ENCODE measurements around the gene RHBDD1.

RHBDD1 gene

DNA sequence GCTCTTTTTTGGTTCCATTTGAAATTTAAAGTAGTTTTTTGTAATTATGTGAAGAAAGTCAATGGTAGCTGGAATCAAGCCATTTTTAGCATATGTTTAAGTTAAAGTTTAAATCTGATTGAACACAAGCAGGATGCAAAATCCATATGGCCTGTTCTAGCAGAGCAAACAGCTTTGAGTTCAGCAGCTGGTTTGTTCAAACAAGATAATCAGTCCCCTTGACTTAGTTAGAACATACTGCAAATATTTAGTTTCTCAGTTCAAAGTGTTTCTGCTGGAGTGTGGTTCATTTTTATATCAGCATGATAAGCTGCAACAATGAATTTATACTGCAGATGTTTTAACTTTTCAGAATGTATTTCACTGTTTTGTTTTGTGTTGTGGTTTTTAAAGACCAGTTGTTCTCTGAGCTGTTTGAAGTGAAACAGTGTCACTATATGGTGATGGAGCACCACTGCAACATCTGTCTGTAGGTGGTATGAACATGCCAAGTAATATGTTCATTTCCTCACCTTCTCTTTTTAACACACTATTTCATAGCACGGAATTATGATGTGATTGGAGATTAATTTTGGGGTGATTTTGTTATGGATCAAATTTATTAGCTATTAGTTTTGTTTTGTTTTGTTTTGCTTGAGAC, 202.8 kb downstream of the RHBDD1 start:
- TF ChIP-seq, protein P1, sequence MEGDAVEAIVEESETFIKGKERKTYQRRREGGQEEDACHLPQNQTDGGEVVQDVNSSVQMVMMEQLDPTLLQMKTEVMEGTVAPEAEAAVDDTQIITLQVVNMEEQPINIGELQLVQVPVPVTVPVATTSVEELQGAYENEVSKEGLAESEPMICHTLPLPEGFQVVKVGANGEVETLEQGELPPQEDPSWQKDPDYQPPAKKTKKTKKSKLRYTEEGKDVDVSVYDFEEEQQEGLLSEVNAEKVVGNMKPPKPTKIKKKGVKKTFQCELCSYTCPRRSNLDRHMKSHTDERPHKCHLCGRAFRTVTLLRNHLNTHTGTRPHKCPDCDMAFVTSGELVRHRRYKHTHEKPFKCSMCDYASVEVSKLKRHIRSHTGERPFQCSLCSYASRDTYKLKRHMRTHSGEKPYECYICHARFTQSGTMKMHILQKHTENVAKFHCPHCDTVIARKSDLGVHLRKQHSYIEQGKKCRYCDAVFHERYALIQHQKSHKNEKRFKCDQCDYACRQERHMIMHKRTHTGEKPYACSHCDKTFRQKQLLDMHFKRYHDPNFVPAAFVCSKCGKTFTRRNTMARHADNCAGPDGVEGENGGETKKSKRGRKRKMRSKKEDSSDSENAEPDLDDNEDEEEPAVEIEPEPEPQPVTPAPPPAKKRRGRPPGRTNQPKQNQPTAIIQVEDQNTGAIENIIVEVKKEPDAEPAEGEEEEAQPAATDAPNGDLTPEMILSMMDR (IDR thresholded peaks at IDR 0.05; ENCODE audit: insufficient read depth, low read length, missing control alignments) = no peak
- ChIA-PET POLR2A (no interaction called here), CTCF (no interaction called here)

DNA sequence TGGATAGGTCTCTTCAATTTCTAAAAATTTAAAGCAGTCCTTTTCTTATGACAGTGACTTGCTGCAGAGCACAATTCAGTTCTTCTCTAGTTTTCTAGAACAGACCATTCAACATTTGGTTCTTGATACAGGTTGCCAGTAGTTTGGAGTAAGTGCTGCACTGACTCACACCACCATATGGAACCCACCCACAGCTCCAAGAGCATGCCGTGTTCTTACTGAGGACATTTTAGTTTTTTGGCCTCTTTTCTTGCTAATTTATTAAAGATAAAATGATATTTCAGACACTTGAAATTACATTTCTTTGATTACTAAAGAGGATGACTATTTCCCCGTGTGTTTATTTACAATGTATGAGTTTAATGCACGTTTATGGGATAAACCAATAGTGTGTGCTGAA, 208.1 kb downstream of the RHBDD1 start:
- ChIA-PET POLR2A (no interaction called here), CTCF (interaction anchor here (1.3 kb wide), 1 partner anchor 11 kb away, joined by 4 read pairs; no protein-coding TSS in a partner anchor)
- H3K4me3 ChIP-seq (ENCODE audit: low read depth, low read length) = no peak overlapping the region
- DNase-seq (ENCODE audit: low read depth, low spot score) = no peak
- TF ChIP-seq, protein P1 (IDR thresholded peaks at IDR 0.05; ENCODE audit: insufficient read depth, low read length, missing control alignments) = no peak

More for the DNA sequence above, 202.8 kb downstream of the RHBDD1 start:
- no peak overlapping the region for H3K4me3 ChIP-seq (ENCODE audit: low read depth, low read length)
- DNase-seq (ENCODE audit: low read depth, low spot score) = no peak
